AG10803 (cell line): ENCODE results near the gene NCAPD3.

Experiments
- DNase-seq: peaks from one replicate; pipeline ENCODE4 v3.0.0; 2010; ENCODE audit warnings: low read depth
- H3K4me3 ChIP-seq: 2 replicates; pipeline ENCODE4 v1.5.1; 2011; ENCODE audit warnings: mild to moderate bottlenecking, low read length, control low read depth
- TF ChIP-seq, protein P1 (sequence below): conservative IDR thresholded peaks from 2 replicates; pipeline ENCODE4 v1.5.1; 2011; ENCODE audit warnings: mild to moderate bottlenecking, low read length, control low read depth, inconsistent platforms

NCAPD3 gene

DNA sequence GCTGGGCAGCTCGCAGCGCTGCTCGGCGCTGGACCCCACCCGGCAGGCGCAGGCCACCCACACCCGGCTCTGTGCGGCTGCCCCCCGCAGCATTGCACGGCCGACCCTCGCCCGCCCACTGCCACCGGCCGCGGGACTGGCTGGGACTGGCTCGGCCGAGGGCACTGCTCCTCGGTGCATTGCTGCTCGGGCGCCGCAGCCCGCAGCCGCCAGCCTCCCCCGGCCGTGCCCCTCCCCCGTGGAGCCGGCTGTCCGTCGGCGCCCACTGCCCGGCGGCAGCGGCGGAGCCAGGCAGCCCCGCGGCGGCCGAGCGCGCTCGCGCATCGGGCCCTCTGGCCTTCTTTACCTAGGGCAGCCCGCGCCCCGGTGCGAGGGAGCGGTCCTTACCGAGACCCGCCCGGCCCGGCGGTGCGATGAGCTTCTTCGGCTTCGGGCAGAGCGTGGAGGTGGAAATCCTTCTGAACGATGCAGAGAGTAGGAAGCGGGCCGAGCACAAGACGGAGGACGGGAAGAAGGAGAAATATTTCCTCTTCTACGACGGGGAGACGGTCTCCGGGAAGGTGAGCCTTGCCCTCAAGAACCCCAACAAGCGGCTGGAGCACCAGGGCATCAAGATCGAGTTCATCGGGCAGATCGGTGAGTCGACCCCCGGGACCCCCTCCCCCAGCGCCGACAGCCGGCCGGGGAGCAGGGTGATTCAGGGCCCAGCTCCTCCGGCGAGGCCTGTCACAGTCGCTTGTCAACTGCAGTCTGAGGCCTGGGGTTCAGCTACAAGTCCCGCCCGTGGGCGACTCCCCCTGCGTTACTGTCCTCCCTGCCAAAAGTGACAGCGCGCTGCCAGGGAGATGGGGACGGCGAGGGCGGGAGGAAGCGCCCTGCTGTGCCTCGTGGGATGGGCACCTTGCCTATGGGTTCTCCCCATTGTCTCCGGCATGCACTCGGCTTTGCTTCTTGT is 1.2 kb upstream of the NCAPD3 start:
- H3K4me3 ChIP-seq, result peak overlapping the region; percentile 77
- peak; percentile 12 for DNase-seq
- TF ChIP-seq, protein P1, sequence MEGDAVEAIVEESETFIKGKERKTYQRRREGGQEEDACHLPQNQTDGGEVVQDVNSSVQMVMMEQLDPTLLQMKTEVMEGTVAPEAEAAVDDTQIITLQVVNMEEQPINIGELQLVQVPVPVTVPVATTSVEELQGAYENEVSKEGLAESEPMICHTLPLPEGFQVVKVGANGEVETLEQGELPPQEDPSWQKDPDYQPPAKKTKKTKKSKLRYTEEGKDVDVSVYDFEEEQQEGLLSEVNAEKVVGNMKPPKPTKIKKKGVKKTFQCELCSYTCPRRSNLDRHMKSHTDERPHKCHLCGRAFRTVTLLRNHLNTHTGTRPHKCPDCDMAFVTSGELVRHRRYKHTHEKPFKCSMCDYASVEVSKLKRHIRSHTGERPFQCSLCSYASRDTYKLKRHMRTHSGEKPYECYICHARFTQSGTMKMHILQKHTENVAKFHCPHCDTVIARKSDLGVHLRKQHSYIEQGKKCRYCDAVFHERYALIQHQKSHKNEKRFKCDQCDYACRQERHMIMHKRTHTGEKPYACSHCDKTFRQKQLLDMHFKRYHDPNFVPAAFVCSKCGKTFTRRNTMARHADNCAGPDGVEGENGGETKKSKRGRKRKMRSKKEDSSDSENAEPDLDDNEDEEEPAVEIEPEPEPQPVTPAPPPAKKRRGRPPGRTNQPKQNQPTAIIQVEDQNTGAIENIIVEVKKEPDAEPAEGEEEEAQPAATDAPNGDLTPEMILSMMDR, result no peak

DNA sequence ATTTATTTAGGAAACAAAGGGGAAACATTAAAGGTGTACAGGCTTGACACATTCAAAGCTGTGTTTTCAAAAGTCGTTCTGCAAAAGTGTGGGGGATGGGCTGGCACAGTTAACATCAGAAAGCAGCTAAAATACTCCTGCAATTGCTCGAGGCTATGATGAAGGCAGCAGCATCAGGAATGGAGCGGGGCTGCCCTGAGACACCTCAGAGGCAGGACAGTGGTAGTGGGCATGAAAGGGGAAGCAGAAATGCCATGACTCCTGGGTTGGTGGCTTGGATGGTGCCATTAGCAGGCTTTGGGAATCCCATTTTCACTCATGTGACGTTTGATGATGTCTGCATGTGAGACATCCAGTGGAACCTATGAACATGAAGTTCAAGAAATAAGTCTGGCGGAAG is 646 bp downstream of the NCAPD3 start:
- TF ChIP-seq, protein P1, result no peak
- no peak for DNase-seq
- H3K4me3 ChIP-seq, result peak overlapping the region; percentile 77

- no peak overlapping the region for H3K4me3 ChIP-seq
- DNase-seq, result no peak
- TF ChIP-seq, protein P1, result no peak
These were observed 7.0 kb downstream of the NCAPD3 start for GRCh38 chr11:134216816-134217215.

DNA sequence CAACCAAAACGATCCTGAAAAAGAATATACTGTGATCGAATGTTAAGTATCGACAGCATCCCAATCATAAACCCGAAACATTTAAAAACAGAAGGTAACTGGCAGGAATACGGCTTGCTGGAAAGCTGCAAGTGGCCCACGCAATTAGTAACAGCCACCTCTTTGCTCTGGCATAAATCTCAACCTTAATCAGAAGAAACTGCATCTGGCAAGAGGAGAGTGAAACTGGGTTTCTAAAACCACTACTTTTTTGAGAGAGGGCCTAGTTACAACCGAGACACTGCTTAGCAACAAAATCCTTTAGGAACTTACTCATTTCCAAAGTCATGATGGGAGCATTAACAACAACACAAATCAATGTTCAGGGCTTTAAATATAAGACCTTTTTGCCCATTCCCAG is 7.9 kb downstream of the NCAPD3 start:
- no peak overlapping the region for H3K4me3 ChIP-seq
- DNase-seq, result no peak
- TF ChIP-seq, protein P1, result no peak

GRCh38 chr11:134207538-134208239 is 16.1 kb downstream of the NCAPD3 start:
- H3K4me3 ChIP-seq, result no peak overlapping the region
- DNase-seq, result peak; percentile 20
- TF ChIP-seq, protein P1, result peak; percentile 54

DNA sequence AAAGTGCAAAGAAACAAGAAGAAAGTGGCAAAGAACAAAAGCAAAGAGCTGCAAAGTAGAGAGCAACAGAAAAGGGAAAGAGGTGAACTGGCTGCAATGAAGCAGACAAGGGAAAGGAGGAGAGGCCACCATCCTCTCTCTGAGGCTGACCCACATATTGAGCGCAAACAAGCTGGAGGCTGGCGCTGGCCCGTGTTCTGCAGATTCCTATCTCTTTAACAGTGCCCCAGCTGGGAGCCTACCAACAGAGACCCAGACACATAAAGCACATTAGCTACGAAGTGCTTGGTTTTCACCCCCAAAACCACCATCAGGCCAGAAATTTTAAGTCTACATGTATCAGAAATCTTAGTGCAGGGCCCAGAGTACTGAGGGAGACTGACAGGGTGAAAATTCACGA is 17.6 kb downstream of the NCAPD3 start:
- DNase-seq, result no peak
- TF ChIP-seq, protein P1, result no peak
- no peak overlapping the region for H3K4me3 ChIP-seq
